NCI-H82 treated with DMSO at 0.1 percent for 48 hours (cell line): Measurements from ENCODE around the gene RPP38.

ENCODE experiments used
- DNase-seq: peaks from one replicate; lab custom pipeline; 2025; ENCODE audit not compliant: unreplicated experiment; lab: John Stamatoyannopoulos, UW

Gene RPP38

GRCh38 chr10:15149042-15149771 lies 52.1 kb downstream of the RPP38 start:
- no peak for DNase-seq

GRCh38 chr10:15150563-15150962 lies 53.4 kb downstream of the RPP38 start:
- no peak for DNase-seq

- DNase-seq, result no peak
These were observed 55.4 kb downstream of the RPP38 start for GRCh38 chr10:15152556-15152955.
